ENCODE results near the gene TREX2. TPM values are rescaled to one million over a fixed set of nuclear protein-coding genes. Genes with fewer than 3 reads are reported as not detected.
"Not testable (repeated sequence)": the region's sequence is repeated elsewhere in the genome, so short reads cannot be mapped to it uniquely, and the experiment has no call there.

The TREX2 gene
- total and polyA plus RNA-seq, 5 experiments from 2014 or later: 0.30 to 5.5 (median 1.2) TPM

GRCh38 chrX:153406903-153407302, 39.0 kb downstream of the TREX2 start:
- H3K9me3 Mint-ChIP-seq: no peaks in the 10 kb centered on the region
- H3K4me1 Mint-ChIP-seq: peaks cover 3 to 7% (median 4%) of the 10 kb centered on the region in 4 donors
- no peaks in the 10 kb centered on the region for H3K27me3 Mint-ChIP-seq
- no peaks in the 10 kb centered on the region for H3K36me3 Mint-ChIP-seq
- POLR2A ChIA-PET: no interaction called here
- H3K27ac Mint-ChIP-seq: peak overlapping the region in 1 of 10 donors; percentile 28
- no peak overlapping the region for H3K4me3 Mint-ChIP-seq
- ATAC-seq (no peak), DNase-seq (no peak)

- Mint-ChIP-seq H3K36me3 (no peaks in the 10 kb centered on the region), H3K27me3 (no peaks in the 10 kb centered on the region), H3K4me1 (peaks cover 2 to 3% (median 2%) of the 10 kb centered on the region in 4 donors), H3K27ac (no peak overlapping the region), H3K4me3 (no peak overlapping the region), H3K9me3 (no peaks in the 10 kb centered on the region)
- POLR2A ChIA-PET: no interaction called here
- ATAC-seq (no peak), DNase-seq (no peak)
Measured at GRCh38 chrX:153406011-153406410, 39.8 kb downstream of the TREX2 start.

GRCh38 chrX:153405426-153405825, 40.4 kb downstream of the TREX2 start:
- ATAC-seq (no peak), DNase-seq (no peak)
- Mint-ChIP-seq H3K9me3 (no peaks in the 10 kb centered on the region), H3K27ac (no peak overlapping the region), H3K4me1 (no peaks in the 10 kb centered on the region), H3K4me3 (no peak overlapping the region), H3K27me3 (no peaks in the 10 kb centered on the region), H3K36me3 (no peaks in the 10 kb centered on the region)
- POLR2A ChIA-PET: no interaction called here

- not testable (repeated sequence) for H3K36me3 Mint-ChIP-seq, ATAC-seq, H3K4me1 Mint-ChIP-seq, H3K9me3 Mint-ChIP-seq, H3K27me3 Mint-ChIP-seq, DNase-seq, H3K27ac Mint-ChIP-seq, H3K4me3 Mint-ChIP-seq
- POLR2A ChIA-PET: interaction anchor here (0.5 kb wide), 1 partner anchor 650 kb away, joined by 3 read pairs; no protein-coding TSS in a partner anchor
Measured at GRCh38 chrX:153404333-153404732, 41.5 kb downstream of the TREX2 start.

- no peak for ATAC-seq
- no peak for DNase-seq
- POLR2A ChIA-PET: no interaction called here
- Mint-ChIP-seq H3K9me3 (no peaks in the 10 kb centered on the region), H3K27ac (peak within 1 kb of the TSS in 1 of 10 donors; percentile 43), H3K4me3 (no peak within 1 kb of the TSS), H3K36me3 (no peaks in the 10 kb centered on the region), H3K4me1 (no peaks in the 10 kb centered on the region), H3K27me3 (no peaks in the 10 kb centered on the region)
Measured at GRCh38 chrX:153401133-153401764, 44.6 kb downstream of the TREX2 start, which contains the start of gene PNMA6E. Gene PNMA6E, minus strand, starts transcription at chrX:153401350. Its CDS starts 2,501 bp downstream, at chrX:153398849.

- peak in 1 of 2 donors; percentile 62 for ATAC-seq
- no peaks in the 10 kb centered on the region for H3K36me3 Mint-ChIP-seq
- no peaks in the 10 kb centered on the region for H3K27me3 Mint-ChIP-seq
- no peaks in the 10 kb centered on the region for H3K9me3 Mint-ChIP-seq
- POLR2A ChIA-PET: no interaction called here
- no peak overlapping the region for H3K4me3 Mint-ChIP-seq
- H3K4me1 Mint-ChIP-seq: peaks cover 0 to under 1% (median 0%) of the 10 kb centered on the region in 4 donors
- peak; percentile 6 to 67 (median 26) for DNase-seq
- H3K27ac Mint-ChIP-seq: peak overlapping the region in 1 of 10 donors; percentile 43
Measured at GRCh38 chrX:153400146-153401132, 45.4 kb downstream of the TREX2 start.

GRCh38 chrX:153398275-153398960, 47.4 kb downstream of the TREX2 start:
- Mint-ChIP-seq H3K4me3 (no peak overlapping the region), H3K9me3 (no peaks in the 10 kb centered on the region), H3K27me3 (no peaks in the 10 kb centered on the region), H3K36me3 (no peaks in the 10 kb centered on the region), H3K4me1 (peaks cover 0 to 2% (median 0%) of the 10 kb centered on the region in 4 donors), H3K27ac (no peak overlapping the region)
- ATAC-seq (no peak), DNase-seq (no peak)
- POLR2A ChIA-PET: no interaction called here

GRCh38 chrX:153397256-153397960, 48.4 kb downstream of the TREX2 start:
- H3K27me3 Mint-ChIP-seq: no peaks in the 10 kb centered on the region
- no peaks in the 10 kb centered on the region for H3K9me3 Mint-ChIP-seq
- no peak for ATAC-seq
- H3K27ac Mint-ChIP-seq: no peak overlapping the region
- DNase-seq: no peak
- no peak overlapping the region for H3K4me3 Mint-ChIP-seq
- no peaks in the 10 kb centered on the region for H3K36me3 Mint-ChIP-seq
- peaks cover 0 to 2% (median 0%) of the 10 kb centered on the region in 4 donors for H3K4me1 Mint-ChIP-seq
- POLR2A ChIA-PET: no interaction called here

- POLR2A ChIA-PET: no interaction called here
Measured at GRCh38 chrX:153396320-153397195, 49.3 kb downstream of the TREX2 start.

GRCh38 chrX:153395613-153396319, 50.1 kb downstream of the TREX2 start:
- Mint-ChIP-seq H3K9me3 (no peaks in the 10 kb centered on the region), H3K27ac (peak overlapping the region in 1 of 10 donors; percentile 24), H3K27me3 (no peaks in the 10 kb centered on the region), H3K4me3 (no peak overlapping the region), H3K36me3 (no peaks in the 10 kb centered on the region), H3K4me1 (peaks cover 0 to 2% (median 0%) of the 10 kb centered on the region in 4 donors)
- ATAC-seq: no peak
- POLR2A ChIA-PET: no interaction called here
- DNase-seq: no peak

More at GRCh38 chrX:153396320-153397195, 49.3 kb downstream of the TREX2 start:
- H3K4me1 Mint-ChIP-seq: peaks cover 0 to 2% (median 0%) of the 10 kb centered on the region in 4 donors
- H3K4me3 Mint-ChIP-seq: no peak overlapping the region
- H3K27me3 Mint-ChIP-seq: no peaks in the 10 kb centered on the region
- H3K27ac Mint-ChIP-seq: no peak overlapping the region
- H3K9me3 Mint-ChIP-seq: no peaks in the 10 kb centered on the region
- DNase-seq: no peak
- no peak for ATAC-seq
- no peaks in the 10 kb centered on the region for H3K36me3 Mint-ChIP-seq

- ATAC-seq: no peak
- H3K4me3 Mint-ChIP-seq: no peak overlapping the region
- POLR2A ChIA-PET: no interaction called here
Measured at GRCh38 chrX:153394612-153395011, 51.2 kb downstream of the TREX2 start.

More at GRCh38 chrX:153394612-153395011, 51.2 kb downstream of the TREX2 start:
- DNase-seq: no peak
- H3K36me3 Mint-ChIP-seq: no peaks in the 10 kb centered on the region
- no peaks in the 10 kb centered on the region for H3K27me3 Mint-ChIP-seq
- no peak overlapping the region for H3K27ac Mint-ChIP-seq
- no peaks in the 10 kb centered on the region for H3K9me3 Mint-ChIP-seq
- peaks cover 0 to 2% (median 0%) of the 10 kb centered on the region in 4 donors for H3K4me1 Mint-ChIP-seq
